ENCODE results near the gene JUN.

Gene JUN

GRCh38 chr1:58783993-58784757, at the start of gene JUN:
Gene JUN (minus strand): TSS chr1:58784047. CDS start chr1:58783070, 977 bp downstream.
- H3K4me3 ChIP-seq (ENCODE audit: low read length, poor library complexity, severe bottlenecking): peak within 1 kb of the TSS; percentile 92
- H3K9me3 ChIP-seq (ENCODE audit: insufficient read depth, low read depth, low read length): no peaks in the 10 kb centered on the region
- H3K36me3 ChIP-seq (ENCODE audit: insufficient read depth, low read length): no peaks in the 10 kb centered on the region
- H3K9me2 ChIP-seq (replicated peaks; ENCODE audit: low read depth, low read length): no peaks in the 10 kb centered on the region
- H3K27me3 ChIP-seq (ENCODE audit: insufficient read depth, low read length, poor library complexity, severe bottlenecking): no peaks in the 10 kb centered on the region
- H3K4me2 ChIP-seq (ENCODE audit: low read depth, low read length, poor library complexity, severe bottlenecking): peak within 1 kb of the TSS; percentile 87
- peaks cover 29% of the 10 kb centered on the region for H3K4me1 ChIP-seq (ENCODE audit: insufficient read depth, low read length, poor library complexity, severe bottlenecking)
- H4K20me1 ChIP-seq (ENCODE audit: insufficient read depth, low read length, poor library complexity, severe bottlenecking): peaks cover 6% of the 10 kb centered on the region
- no peaks in the 10 kb centered on the region for H3F3A ChIP-seq (ENCODE audit: low read depth)
- H2AFZ ChIP-seq (ENCODE audit: low read length): peak within 1 kb of the TSS; percentile 89
- H3K9ac ChIP-seq (ENCODE audit: low read depth, low read length, poor library complexity, severe bottlenecking): peak within 1 kb of the TSS; percentile 94
- peaks cover 41% of the 10 kb centered on the region for H3K79me2 ChIP-seq (ENCODE audit: insufficient read depth, low read length)
- TF ChIP-seq, protein P1, sequence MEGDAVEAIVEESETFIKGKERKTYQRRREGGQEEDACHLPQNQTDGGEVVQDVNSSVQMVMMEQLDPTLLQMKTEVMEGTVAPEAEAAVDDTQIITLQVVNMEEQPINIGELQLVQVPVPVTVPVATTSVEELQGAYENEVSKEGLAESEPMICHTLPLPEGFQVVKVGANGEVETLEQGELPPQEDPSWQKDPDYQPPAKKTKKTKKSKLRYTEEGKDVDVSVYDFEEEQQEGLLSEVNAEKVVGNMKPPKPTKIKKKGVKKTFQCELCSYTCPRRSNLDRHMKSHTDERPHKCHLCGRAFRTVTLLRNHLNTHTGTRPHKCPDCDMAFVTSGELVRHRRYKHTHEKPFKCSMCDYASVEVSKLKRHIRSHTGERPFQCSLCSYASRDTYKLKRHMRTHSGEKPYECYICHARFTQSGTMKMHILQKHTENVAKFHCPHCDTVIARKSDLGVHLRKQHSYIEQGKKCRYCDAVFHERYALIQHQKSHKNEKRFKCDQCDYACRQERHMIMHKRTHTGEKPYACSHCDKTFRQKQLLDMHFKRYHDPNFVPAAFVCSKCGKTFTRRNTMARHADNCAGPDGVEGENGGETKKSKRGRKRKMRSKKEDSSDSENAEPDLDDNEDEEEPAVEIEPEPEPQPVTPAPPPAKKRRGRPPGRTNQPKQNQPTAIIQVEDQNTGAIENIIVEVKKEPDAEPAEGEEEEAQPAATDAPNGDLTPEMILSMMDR (conservative IDR thresholded peaks at IDR 0.05; ENCODE audit: low read length): no peak
- no peak for TF ChIP-seq EZH2phosphoT487 (IDR thresholded peaks at IDR 0.05; ENCODE audit: borderline replicate concordance)

GRCh38 chr1:58833166-58833565, 49.3 kb upstream of the JUN start:
- Histone ChIP-seq H3K9me3 (ENCODE audit: insufficient read depth, low read depth, low read length) (no peaks in the 10 kb centered on the region; the same call in 1 of the 2 replicates), H4K20me1 (ENCODE audit: insufficient read depth, low read length, poor library complexity, severe bottlenecking) (no peaks in the 10 kb centered on the region), H3K9me2 (replicated peaks; ENCODE audit: low read depth, low read length) (no peaks in the 10 kb centered on the region), H3K79me2 (ENCODE audit: insufficient read depth, low read length) (no peaks in the 10 kb centered on the region), H3K4me3 (ENCODE audit: low read length, poor library complexity, severe bottlenecking) (no peak overlapping the region), H3K4me1 (ENCODE audit: insufficient read depth, low read length, poor library complexity, severe bottlenecking) (no peaks in the 10 kb centered on the region), H2AFZ (ENCODE audit: low read length) (no peak overlapping the region), H3K27me3 (ENCODE audit: insufficient read depth, low read length, poor library complexity, severe bottlenecking) (no peaks in the 10 kb centered on the region), H3K36me3 (ENCODE audit: insufficient read depth, low read length) (no peaks in the 10 kb centered on the region), H3F3A (ENCODE audit: low read depth) (no peaks in the 10 kb centered on the region), H3K4me2 (ENCODE audit: low read depth, low read length, poor library complexity, severe bottlenecking) (no peak overlapping the region), H3K9ac (ENCODE audit: low read depth, low read length, poor library complexity, severe bottlenecking) (no peak overlapping the region)
- TF ChIP-seq, protein P1 (conservative IDR thresholded peaks at IDR 0.05; ENCODE audit: low read length): no peak
- TF ChIP-seq EZH2phosphoT487 (IDR thresholded peaks at IDR 0.05; ENCODE audit: borderline replicate concordance): no peak

GRCh38 chr1:58830291-58830690, 46.4 kb upstream of the JUN start:
- Histone ChIP-seq H4K20me1 (ENCODE audit: insufficient read depth, low read length, poor library complexity, severe bottlenecking) (no peaks in the 10 kb centered on the region), H3K36me3 (ENCODE audit: insufficient read depth, low read length) (no peaks in the 10 kb centered on the region)

More at GRCh38 chr1:58830291-58830690, 46.4 kb upstream of the JUN start:
- no peaks in the 10 kb centered on the region for H3F3A ChIP-seq (ENCODE audit: low read depth)
- no peaks in the 10 kb centered on the region for H3K9me2 ChIP-seq (replicated peaks; ENCODE audit: low read depth, low read length)
- no peaks in the 10 kb centered on the region for H3K4me1 ChIP-seq (ENCODE audit: insufficient read depth, low read length, poor library complexity, severe bottlenecking)
- peaks cover 10% of the 10 kb centered on the region; the same call in 1 of the 2 replicates for H3K9me3 ChIP-seq (ENCODE audit: insufficient read depth, low read depth, low read length)
- no peaks in the 10 kb centered on the region for H3K79me2 ChIP-seq (ENCODE audit: insufficient read depth, low read length)
- no peak overlapping the region for H3K4me3 ChIP-seq (ENCODE audit: low read length, poor library complexity, severe bottlenecking)
- no peak for TF ChIP-seq EZH2phosphoT487 (IDR thresholded peaks at IDR 0.05; ENCODE audit: borderline replicate concordance)
- TF ChIP-seq, protein P1 (conservative IDR thresholded peaks at IDR 0.05; ENCODE audit: low read length): no peak
- H3K9ac ChIP-seq (ENCODE audit: low read depth, low read length, poor library complexity, severe bottlenecking): no peak overlapping the region
- no peak overlapping the region for H2AFZ ChIP-seq (ENCODE audit: low read length)
- H3K4me2 ChIP-seq (ENCODE audit: low read depth, low read length, poor library complexity, severe bottlenecking): no peak overlapping the region
- no peaks in the 10 kb centered on the region for H3K27me3 ChIP-seq (ENCODE audit: insufficient read depth, low read length, poor library complexity, severe bottlenecking)

Data from Loucy (cell line).